HG02763 (cell line): ENCODE data around the gene ADAM8.

Source experiments
- ATAC-seq: cut with Tn5 transposase; IDR thresholded peaks from one replicate; pipeline ENCODE4 v1.9.1; 2021; ENCODE audit warnings: mild to moderate bottlenecking, moderate library complexity; ENCODE audit not compliant: unreplicated experiment

ADAM8 gene

DNA sequence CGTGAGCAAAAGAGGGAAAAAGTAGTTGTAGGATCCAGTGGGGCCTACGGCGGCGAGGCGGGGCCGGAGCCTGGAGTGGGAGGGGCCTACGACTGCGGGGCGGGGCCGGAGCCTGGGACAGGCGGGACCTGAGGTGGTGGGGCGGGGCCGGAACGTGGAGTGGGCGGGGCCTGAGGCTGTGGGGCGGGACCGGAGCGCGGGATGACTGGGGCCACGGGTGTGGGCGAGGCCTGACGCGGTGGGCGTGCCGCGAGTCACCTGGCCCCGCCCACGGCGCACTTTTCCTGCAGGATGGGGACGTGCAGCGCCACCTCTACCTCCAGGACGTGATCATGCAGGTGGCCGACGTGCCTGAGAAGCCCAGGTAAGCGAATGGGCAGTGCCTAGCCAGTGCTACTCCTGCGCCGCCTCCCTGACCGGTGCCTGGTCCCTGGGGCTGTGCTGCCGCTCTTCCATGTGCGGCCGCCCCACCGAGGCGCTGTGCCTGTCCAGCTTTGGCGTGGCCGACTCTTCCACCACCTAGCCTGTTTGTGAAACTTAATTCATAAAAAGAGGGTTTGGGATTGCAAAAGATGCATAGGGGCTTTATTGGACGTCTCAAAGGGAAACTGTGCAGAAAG lies 32.5 kb upstream of the ADAM8 start:
- peak; percentile 75 for ATAC-seq

DNA sequence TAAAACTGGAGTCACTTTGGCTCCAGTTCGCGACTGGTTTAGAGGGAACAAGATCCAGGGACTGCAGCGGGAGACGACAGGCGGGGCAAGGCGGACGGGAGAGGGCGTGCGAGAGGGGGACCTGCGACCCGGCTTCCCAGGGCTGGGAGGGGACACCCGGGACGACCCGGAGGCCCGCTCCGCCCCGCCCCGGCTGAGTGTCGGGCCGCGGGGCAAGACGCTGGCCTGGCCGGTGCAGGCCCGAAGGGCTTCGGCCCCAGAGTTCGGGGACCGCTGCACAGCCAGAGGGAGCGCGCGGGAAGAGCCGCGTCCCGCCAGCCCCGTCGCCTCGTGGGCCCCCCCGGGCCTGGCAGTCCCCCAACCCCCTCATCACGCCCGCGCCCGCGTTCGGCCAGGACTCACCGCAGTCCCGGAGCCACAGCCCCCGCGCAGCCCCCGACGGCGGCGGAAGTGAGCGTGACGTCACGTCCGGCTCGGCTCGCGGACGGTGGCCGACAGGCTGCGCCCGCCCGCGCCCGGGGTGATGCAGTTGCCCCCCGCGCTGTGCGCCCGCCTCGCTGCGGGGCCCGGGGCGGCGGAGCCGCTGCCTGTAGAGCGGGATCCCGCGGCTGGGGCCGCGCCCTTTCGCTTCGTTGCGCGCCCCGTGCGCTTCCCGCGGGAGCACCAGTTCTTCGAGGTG lies 31.9 kb upstream of the ADAM8 start, which contains the start of the genes TUBGCP2 and ZNF511:
Gene TUBGCP2 (minus strand): TSS at position 452 of the 679 bp plus-strand sequence. CDS start 5,931 bp downstream, outside the sequence.
Gene ZNF511 (plus strand): TSS at position 494 of the 679 bp plus-strand sequence. CDS start 30 bp downstream, at position 524.
- peak; percentile 82 for ATAC-seq

DNA sequence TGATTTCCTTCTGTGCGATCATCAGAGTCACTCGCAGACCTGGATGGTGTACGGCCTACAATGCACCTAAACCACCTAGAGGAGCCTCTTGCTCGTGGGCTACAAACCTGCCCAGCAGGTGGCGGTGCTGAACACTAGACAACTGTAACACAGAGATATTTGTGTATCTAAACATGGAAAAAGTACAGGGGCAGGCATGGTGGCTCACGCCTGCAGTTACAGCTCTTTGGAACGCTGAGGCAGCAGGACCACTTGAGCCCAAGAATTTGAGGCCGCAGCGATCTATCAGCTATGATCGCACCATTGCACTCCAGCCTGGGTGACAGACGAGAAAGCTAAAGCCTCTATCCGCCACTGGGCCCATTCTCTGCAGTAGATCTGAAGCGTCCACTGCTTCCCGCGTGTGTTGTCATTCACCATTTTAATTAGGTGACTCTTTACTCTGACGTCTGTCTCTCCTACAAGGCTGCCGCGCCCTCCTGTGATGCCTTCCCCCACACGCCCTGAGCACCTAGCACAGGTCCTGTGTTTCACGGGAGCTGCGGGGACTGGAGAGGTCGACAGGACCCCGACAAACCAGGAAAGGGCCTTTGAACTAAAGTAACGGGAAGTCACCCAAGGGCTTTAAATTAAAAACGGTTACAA lies 31.2 kb upstream of the ADAM8 start:
- peak; percentile 30 for ATAC-seq

DNA sequence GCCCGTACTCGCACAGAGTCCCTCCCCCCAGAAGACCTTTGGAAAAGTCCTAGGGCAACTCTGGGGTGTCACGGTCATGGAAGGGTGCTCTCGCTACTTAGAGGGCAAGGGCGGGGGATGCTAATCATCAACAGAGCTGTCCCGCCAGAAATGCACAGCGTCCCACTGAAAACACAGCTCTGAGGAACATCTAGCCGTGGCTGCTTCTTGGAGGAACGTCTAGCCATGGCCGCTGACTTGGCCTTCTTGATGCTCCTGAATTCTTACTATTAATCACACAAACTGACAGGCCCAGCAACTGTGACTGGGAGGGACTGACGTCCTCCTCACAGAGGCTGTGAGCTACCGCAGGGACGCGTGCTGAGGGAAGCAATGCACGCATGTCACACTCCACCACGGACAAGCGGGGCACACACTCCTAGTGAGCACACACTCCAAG lies 30.3 kb upstream of the ADAM8 start:
- ATAC-seq = no peak

DNA sequence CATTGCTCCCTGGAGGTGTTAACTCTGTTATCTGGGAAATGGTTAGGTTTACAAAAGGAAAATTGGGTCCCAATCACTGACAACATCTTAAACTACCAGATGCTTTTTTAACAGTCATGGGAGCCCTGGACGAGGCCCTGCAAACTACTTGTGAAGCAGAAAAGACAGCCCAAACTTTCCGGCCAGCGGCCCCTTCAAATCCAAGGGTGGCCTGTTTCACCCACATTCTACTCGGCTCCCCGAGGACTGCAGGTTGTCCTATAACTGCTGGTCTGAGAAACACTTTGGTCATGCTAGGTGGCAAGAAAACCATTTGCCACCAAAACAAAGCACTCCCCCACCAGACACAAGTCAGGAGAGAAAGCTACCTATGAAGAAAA lies 29.4 kb upstream of the ADAM8 start:
- ATAC-seq = no peak

DNA sequence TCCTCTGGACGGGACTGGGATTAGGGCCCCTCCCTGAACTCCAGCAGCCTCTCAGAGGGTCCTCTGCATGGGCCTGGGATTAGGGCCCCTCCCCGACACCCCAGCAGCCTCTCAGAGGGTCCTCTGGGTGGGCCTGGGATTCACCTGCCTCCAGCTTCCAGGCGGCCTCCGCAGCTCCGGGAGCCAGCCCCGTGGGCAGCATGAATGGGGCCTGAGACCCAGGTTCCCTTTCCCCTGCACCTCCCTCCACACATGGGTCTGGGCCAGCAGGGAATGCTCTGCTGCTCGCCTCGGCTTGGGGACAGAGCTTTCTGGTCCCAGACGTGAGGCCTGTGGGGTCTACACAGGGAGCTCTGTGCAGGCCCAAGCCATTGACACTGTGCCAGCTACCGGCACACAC lies 26.5 kb upstream of the ADAM8 start:
- ATAC-seq = no peak

DNA sequence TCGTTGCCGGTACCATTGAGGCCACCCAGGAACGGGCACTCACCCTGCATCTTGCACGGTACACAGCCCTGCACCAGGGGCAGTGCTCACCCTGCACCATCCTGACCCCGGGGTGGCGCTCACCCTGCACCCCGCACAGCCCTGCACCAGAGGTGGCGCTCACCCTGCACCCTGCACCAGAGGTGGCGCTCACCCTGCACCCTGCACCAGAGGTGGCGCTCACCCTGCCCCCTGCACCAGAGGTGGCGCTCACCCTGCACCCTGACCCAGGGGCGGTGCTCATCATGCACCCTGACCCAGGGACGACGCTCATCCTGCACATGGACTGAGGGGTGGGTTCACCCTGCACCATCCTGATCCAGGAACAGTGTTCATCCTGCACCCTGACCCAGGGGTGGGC lies 25.6 kb upstream of the ADAM8 start:
- no peak for ATAC-seq

DNA sequence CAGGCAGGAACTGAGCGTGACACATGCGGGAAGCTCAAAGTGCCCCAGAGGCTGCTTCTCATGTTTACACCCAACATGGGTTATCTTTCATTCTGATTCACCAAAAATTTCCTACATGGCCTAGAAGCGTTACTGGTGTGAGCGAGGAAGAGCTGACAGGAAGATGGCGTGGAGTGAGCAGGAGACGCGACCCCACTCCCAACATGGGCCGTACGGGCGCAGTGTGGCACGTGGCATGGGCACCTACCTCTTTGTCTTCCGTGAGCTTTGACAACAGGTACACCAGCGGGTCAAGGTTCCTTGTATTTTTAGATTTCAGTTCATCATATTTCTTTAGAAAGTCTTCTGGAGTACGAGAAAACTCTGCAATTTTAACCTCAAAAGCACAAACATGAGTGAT lies 23.1 kb upstream of the ADAM8 start:
- ATAC-seq = no peak

DNA sequence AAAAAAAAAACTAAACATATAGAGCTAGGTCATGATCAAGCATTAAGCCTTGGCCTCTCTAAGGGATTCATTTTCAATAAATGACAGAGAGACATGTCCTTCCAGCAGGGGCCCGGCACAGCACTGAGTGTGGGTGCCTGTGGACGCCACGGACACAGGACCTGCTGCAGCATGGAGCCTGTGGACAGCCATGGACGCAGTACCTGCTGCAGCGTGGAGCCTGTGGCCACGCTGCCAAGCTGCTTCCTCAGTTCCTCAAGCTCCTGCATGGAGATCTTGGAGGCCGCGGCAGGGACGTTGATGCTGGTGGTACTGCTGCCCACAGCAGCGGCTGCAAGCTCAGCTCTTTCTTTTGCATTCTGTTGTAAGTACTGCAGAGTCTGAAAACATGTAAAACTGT lies 22.6 kb upstream of the ADAM8 start:
- no peak for ATAC-seq

DNA sequence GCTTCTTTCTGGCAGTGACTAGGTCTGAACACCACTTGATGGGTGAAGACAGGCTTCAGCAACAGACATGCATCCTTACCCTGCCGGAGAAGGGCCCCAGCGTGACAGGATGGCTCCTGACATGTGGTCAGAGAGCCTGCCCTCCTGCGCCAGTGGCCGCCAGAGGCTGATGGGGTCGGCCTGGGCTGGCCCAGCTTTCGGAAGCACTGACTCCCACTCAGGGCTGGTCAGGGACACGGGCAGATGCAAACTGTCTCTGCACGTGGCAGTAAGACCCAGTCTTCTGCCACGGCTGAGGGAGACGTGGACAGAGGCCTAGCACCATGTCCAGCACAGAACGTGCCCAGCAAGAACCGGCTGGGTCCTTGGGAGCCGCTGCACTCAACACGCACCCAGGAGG lies 21.8 kb upstream of the ADAM8 start:
- no peak for ATAC-seq

DNA sequence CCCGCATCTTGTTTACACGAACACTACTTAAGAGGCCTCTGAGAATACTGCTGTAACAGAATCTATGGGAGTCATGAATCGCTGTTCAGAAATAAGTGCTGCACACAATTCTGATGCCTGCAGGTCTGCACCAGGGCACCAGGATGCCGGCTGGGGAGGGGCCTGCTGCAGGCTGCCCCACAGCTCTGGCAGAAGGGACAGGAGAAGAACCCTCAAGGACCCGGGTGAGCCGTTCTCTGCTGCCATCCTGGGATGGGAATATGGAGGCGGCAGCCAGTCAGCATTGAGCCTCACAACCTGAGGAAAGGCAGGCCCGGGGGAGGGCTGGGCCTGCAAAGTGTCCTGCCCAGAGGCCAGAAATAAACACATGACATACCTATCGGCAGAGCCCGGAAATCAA lies 20.8 kb upstream of the ADAM8 start:
- ATAC-seq = no peak

DNA sequence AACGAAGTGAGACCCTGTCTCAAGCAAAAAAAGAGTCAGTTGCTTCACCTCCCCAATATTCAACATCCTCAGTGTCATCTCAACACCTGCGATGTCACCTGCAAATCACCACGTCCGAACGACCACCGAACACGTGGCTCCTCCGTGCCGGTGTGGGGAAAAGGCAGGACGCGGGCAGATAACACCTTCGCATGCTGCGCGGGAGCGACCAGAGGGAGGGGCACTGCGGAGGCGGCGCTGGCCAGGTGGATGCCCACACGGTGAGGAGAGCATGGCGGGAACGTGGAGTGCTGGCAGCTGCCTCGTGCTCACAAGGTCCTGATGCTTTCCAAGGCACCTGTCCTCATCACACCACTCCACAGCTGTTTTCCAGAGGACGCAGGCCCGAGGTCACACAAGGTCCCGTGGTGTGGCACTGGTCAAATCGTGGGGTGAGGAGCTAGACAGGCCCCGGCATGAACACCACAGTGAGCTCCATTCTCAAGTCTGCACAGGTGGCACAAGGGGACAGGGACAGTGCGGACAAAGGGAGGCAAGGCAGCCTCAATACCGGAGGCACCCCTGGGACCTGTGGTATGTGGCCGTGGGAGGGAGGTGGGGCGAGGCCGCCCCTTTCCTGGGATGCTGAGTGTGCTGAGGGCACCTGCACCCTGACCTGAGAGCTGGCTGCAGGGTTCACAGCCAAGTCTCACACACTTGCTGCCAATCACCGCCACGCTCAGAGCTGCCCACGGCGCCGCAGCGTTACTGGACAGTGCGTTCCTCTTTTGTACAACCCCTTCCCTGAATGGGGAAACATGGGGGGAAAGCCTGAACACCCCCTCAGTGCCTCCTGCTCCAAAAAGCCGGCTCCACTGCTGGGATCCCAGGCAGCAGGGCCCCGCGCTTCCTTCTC lies 19.0 kb upstream of the ADAM8 start:
- no peak for ATAC-seq

DNA sequence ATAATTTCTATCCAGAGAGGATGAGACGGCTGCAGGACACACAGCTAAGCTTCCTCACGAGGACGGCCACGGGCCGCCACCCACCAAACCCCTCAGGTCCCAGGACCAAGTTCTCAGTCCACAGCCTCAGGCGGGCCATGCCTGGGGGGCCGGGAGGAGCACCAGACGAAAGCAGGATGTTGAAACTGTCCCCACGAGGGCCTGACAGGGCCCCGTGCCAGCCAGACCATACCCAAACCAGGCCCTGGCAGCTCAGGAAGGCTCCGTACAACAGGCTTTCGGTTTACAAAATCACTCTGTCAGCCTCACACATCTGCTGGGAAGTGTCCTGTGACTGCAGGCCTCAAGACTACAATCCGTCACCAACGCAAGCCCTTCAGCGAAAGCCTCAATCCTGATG lies 17.5 kb upstream of the ADAM8 start:
- ATAC-seq = no peak

DNA sequence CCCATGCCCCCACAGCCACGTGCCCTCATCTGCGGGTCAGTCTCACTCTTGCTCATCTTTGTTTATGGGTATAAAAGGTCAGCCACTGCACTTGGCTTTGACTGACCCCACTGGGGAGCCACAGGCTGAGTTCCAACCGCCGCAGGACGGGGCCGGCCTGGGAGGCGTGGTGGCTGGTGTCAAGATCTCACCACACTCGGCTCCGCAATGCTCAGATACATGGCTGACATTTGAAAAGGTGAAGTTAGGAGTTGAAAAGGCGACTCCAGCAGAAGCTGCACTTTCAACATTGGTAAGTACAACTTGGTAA lies 17.1 kb upstream of the ADAM8 start:
- ATAC-seq = no peak

DNA sequence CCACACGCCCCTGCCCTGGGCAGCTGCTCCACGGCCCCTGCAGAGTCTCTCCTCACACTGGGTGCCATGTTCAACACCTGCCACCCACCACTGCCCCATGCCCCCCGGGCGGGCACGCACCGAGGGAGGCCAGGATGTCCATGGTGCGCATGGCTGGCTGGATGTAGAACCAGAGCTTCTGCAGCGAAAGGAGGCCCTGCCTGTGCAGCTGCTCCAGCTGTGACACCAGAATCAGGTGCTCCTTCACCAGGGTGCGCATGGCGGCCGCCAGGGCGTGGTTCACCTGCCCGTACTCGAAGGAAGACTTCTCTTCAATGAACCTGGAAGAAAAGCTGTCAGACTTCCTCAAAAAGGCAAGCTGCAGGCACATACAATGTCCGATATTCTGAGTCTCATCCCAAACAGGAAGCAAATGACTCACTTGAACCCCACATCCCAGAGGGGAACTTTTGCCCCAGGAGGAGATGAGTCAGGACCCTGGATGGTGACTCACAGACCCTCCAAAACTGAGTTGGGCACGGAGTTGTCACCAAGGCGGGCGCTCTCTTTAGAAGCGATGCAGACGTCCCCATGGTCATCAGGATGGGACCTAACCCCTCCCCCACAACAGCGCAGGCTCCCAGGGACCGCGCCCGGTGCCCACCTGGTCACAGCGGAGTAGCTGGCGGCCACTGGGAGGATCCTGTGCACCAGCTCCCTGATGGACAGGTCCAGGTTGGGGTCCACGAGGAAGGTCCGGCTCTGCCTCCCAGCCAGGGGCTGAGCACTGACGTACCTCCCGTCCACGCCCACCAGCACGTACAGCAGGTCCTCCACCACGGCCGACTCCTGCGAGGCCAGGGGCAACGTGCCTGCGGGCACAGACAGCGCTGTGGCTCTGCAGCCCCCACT lies 16.5 kb upstream of the ADAM8 start:
- no peak for ATAC-seq

DNA sequence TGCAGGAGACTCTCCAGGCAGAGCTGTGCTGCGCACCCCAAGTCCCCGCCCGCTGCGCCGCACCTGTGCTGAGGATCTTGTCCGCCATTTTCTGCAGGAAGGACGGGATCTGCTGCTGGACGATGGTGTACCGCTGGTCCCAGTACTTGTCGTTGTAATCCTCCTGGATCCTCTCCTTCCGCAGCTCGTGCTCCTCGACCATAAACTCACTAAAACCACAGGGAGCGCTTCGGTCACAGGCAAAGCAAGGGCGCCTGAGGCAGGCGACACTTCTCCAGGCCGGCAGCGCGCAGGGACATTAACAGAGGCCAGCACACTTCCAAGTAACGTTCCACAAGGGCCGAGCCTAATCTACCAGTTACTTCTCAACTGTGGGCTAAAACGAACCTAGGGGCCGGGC lies 13.1 kb upstream of the ADAM8 start:
- no peak for ATAC-seq

DNA sequence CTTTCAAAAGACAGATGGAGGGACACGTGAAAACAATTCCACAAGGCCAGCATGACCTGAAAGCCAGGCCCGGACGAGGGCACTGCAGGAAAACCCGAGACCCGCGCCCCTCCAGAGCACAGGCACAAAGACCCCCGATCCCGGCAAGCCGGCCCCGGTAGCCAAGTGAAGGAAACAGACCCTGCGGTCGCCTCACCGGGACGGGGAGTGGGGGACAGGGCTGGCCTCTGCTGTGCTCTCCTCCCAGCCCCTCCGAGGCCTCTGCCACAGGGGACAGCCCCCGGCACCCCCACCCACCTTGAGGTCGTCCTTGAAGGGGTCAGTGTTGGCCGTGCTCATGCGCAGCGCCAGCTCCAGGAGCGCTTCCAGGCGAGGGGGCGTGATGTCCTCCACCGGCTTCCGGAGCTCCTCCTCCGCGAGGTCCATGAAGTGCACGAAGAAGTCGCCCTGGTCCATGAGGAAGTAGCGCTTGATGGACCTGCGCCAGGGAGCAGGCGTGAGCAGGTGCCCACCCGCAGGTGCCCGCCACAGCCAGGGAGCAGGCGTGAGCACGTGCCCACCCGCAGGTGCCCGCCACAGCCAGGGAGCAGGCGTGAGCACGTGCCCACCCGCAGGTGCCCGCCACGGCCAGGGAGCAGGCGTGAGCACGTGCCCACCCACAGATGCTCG lies 11.3 kb upstream of the ADAM8 start:
- no peak for ATAC-seq

DNA sequence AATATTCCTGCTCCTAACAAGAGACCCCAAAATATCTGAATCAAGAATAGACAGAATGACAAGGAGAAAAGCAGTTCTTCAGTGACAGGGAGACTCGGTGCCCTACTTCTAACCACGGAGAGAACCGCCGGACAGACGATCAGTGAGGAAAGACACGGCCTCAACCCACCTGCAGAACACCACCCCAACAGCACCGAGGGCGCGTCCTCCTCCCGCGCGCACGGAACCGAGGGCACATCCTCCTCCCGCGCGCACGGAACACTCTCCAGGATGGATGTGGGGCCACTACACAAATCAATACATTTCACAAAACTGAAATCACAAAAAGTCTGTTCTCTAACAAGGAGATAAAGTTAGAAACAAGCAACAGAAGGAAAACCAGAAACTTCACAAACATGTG lies 9.7 kb upstream of the ADAM8 start:
- no peak for ATAC-seq

DNA sequence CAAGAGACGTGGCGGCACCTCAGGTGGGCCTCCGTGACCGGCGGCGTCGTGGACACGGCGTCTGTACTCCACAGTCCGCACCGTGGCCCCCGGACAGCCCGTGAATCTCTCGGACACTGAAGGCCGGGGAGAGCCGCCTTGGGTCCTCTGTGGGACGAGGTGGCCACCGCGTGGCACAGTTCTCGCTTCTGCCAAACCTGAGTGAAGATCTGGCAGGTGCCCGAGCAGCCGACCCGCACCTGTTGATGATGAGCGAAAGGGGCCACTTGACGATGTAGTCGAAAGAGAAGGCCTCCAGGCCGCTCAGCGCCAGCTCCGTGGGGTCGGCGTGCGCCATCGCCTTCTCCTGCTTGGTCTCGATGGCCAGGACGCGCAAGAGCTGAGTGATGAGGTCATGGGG lies 8.5 kb upstream of the ADAM8 start:
- no peak for ATAC-seq

DNA sequence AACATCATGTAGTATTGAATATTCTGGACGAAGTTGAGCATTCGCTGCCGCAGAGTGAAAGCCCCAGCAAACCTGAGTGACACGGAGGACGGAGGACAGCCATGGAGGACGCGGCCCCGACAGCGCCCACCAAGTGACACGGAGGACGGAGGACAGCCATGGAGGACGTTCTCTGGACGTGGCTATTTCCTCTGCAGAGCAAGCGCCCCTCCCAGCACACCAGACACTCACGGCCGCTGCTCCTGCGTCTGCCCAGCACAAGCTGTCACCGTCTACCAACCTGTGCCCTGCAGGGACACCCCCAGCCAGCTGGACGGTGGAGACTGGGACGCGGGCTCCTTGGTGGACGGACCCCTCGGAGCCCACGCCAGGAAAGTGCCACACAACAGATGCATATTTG lies 7.3 kb upstream of the ADAM8 start:
- no peak for ATAC-seq
